ENCODE measurements around the gene PHLPP1.
"Not testable (repeated sequence)": the region's sequence is repeated elsewhere in the genome, so short reads cannot be mapped to it uniquely, and the experiment has no call there.

The PHLPP1 gene

GRCh38 chr18:62697636-62698035 lies 17.7 kb upstream of the PHLPP1 start:
- no peaks in the 10 kb centered on the region for H3K27me3 ChIP-seq
- H3K9me3 ChIP-seq = no peaks in the 10 kb centered on the region
- no peak overlapping the region for H3K27ac ChIP-seq
- no peak for DNase-seq
- no peak overlapping the region for H3K4me3 ChIP-seq
- TF ChIP-seq CTCF (IDR thresholded peaks at IDR 0.05) = no peak
- H3K4me1 ChIP-seq = no peaks in the 10 kb centered on the region
- no peaks in the 10 kb centered on the region for H3K36me3 ChIP-seq
- intact Hi-C loops (cut with DNase I; ENCODE audit: low total_unique reads) = no loop called here

GRCh38 chr18:62702259-62702658 lies 13.1 kb upstream of the PHLPP1 start:
- TF ChIP-seq CTCF (IDR thresholded peaks at IDR 0.05) = no peak
- intact Hi-C loops (cut with DNase I; ENCODE audit: low total_unique reads) = no loop called here

DNA sequence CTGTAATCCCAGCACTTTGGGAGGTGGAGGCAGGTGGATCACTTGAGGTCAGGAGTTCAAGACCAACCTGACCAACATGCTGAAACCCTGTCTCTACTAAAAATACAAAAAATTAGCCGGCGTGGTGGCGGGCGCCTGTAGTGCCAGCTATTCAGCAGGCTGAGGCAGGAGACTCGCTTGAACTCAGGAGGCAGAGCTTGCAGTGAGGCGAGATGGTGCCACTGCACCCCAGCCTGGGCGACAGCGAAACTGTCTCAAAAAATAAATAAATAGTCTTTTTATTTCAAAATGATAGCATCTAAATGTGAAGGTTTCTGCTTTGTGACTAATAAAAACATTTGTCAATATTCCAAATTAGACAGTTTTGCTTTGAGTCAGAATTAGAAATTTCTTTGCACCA lies 8.5 kb upstream of the PHLPP1 start:
- H3K27me3 ChIP-seq; H3K27ac ChIP-seq; intact Hi-C loops (cut with DNase I; ENCODE audit: low total_unique reads); DNase-seq; H3K36me3 ChIP-seq; H3K4me3 ChIP-seq; H3K9me3 ChIP-seq; H3K4me1 ChIP-seq: not testable (repeated sequence)

More at GRCh38 chr18:62702259-62702658, 13.1 kb upstream of the PHLPP1 start:
- H3K9me3 ChIP-seq = no peaks in the 10 kb centered on the region
- no peaks in the 10 kb centered on the region for H3K27me3 ChIP-seq
- H3K4me3 ChIP-seq = no peak overlapping the region
- H3K4me1 ChIP-seq = no peaks in the 10 kb centered on the region
- no peaks in the 10 kb centered on the region for H3K36me3 ChIP-seq
- no peak for DNase-seq
- H3K27ac ChIP-seq = no peak overlapping the region

GRCh38 chr18:62709908-62710307 lies 5.4 kb upstream of the PHLPP1 start:
- not testable (repeated sequence) for DNase-seq, H3K27ac ChIP-seq, H3K4me3 ChIP-seq, H3K9me3 ChIP-seq, H3K27me3 ChIP-seq, H3K4me1 ChIP-seq, H3K36me3 ChIP-seq
- intact Hi-C loops (cut with DNase I; ENCODE audit: low total_unique reads) = loop anchor here (5.0 to 10.0 kb wide), 3 partner anchors 125 to 712 kb away; partner anchors contain the start of gene VPS4B

DNA sequence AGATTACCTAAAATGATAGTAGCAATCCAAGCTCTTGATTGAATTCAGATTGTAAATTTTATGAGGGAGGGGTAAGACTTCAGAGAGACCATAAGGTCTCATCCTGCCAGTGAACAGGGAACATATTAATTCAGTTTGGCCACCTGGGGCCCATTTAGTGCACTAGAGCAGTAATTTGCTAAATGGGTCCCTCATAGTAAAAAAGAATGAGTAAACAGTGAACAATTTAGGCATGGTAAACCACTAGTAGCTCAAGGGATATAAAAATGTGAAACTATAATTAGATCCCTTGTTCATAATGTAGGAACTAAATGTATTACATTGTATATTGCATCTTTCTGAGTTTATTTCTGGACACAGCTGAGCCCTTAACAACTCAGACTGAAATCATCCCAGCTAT lies 4.9 kb upstream of the PHLPP1 start:
- no peak for TF ChIP-seq CTCF (IDR thresholded peaks at IDR 0.05)
- no peak for DNase-seq
- no peak overlapping the region for H3K27ac ChIP-seq
- H3K27me3 ChIP-seq = no peaks in the 10 kb centered on the region
- H3K36me3 ChIP-seq = no peaks in the 10 kb centered on the region
- no peak overlapping the region for H3K4me3 ChIP-seq
- H3K4me1 ChIP-seq = peaks cover 0 to 5% (median 2%) of the 10 kb centered on the region in 4 donors
- no peaks in the 10 kb centered on the region for H3K9me3 ChIP-seq
- intact Hi-C loops (cut with DNase I; ENCODE audit: low total_unique reads) = loop anchor here (5.0 to 10.0 kb wide), 3 partner anchors 126 to 712 kb away; partner anchors contain the start of gene VPS4B

- Histone ChIP-seq H3K27ac (no peak overlapping the region), H3K27me3 (no peaks in the 10 kb centered on the region), H3K9me3 (no peaks in the 10 kb centered on the region), H3K4me1 (peaks cover 0 to 5% (median 2%) of the 10 kb centered on the region in 4 donors), H3K4me3 (no peak overlapping the region), H3K36me3 (no peaks in the 10 kb centered on the region)
- intact Hi-C loops (cut with DNase I; ENCODE audit: low total_unique reads) = loop anchor here (5.0 to 10.0 kb wide), 3 partner anchors 127 to 711 kb away; partner anchors contain the start of gene VPS4B
- DNase-seq = no peak
- no peak for TF ChIP-seq CTCF (IDR thresholded peaks at IDR 0.05)
These were observed 3.6 kb upstream of the PHLPP1 start for GRCh38 chr18:62711781-62712180.
